H1 (cell line): ENCODE data around the gene IL17RE. TPM values are rescaled to one million over a fixed set of nuclear protein-coding genes. Genes with fewer than 3 reads are reported as not detected.

ENCODE experiments used
- CTCF ChIA-PET: fragments of 300-600 bp; sonication (Branson Sonifier 250); formaldehyde crosslinking; loops from one replicate; lab custom pipeline; 2021; ENCODE audit not compliant: partially characterized antibody; lab: Charles Lee
- POLR2A ChIA-PET: fragments of 300-600 bp; sonication (Branson Sonifier 250); formaldehyde crosslinking; loops from one replicate; lab custom pipeline; 2021; ENCODE audit warnings: inconsistent platforms; ENCODE audit not compliant: partially characterized antibody; lab: Charles Lee
- DNase-seq, 2 experiments: peaks; one replicate each; pipeline versions ENCODE4 v3.0.0 to v3.0.0-alpha.2; 2010 to 2022; ENCODE audit warnings: low spot score in 2 of 2, low read depth in 1 of 2, mixed read lengths in 1 of 2
- FAIRE-seq: peaks from 2 replicates; lab custom pipeline; 2011; peaks lifted over from hg19 to GRCh38; lab: Jason Lieb, UNC
- H2AFZ ChIP-seq: 2 replicates; pipeline ENCODE4 v1.8.1; 2012; ENCODE audit warnings: low read length, inconsistent platforms
- H2AK5ac ChIP-seq: 2 replicates; pipeline ENCODE4 v1.6.1; 2013; ENCODE audit warnings: low read depth, low read length
- H2BK120ac ChIP-seq: replicated peaks from 2 replicates; pipeline ENCODE3; 2013; ENCODE audit warnings: low read depth, low read length, inconsistent platforms
- H2BK12ac ChIP-seq: 2 replicates; pipeline ENCODE4 v1.6.1; 2013; ENCODE audit warnings: low read depth, low read length
- H2BK15ac ChIP-seq: 2 replicates; pipeline ENCODE4 v1.6.1; 2013; ENCODE audit warnings: low read length
- H2BK20ac ChIP-seq: 2 replicates; pipeline ENCODE4 v1.6.1; 2013; ENCODE audit warnings: low read length
- H2BK5ac ChIP-seq: 2 replicates; pipeline ENCODE4 v1.6.1; 2013; ENCODE audit warnings: low read depth, low read length
- H3K14ac ChIP-seq: 2 replicates; pipeline ENCODE4 v1.6.1; 2013; ENCODE audit warnings: inconsistent platforms; ENCODE audit not compliant: insufficient read length
- H3K18ac ChIP-seq: 2 replicates; pipeline ENCODE4 v1.6.1; 2013; ENCODE audit warnings: low read length; ENCODE audit errors: extremely low read depth
- H3K23ac ChIP-seq: 2 replicates; pipeline ENCODE4 v1.6.1; 2013; ENCODE audit warnings: inconsistent platforms; ENCODE audit not compliant: insufficient read length
- H3K23me2 ChIP-seq: 2 replicates; pipeline ENCODE4 v1.6.1; 2013; ENCODE audit warnings: low read depth, low read length
- H3K27ac ChIP-seq: 2 replicates; pipeline ENCODE4 v1.6.1; 2011; ENCODE audit warnings: low read depth, low read length, inconsistent platforms
- H3K27me3 ChIP-seq, 4 experiments: replicated peaks in 1 of 4; 1 replicate in 1 of 4; 2 replicates in 3 of 4; pipeline versions ENCODE4 v1.6.1 to v1.8.1; 2011 to 2013; ENCODE audit warnings: low read length in 3 of 4, mild to moderate bottlenecking in 3 of 4, inconsistent platforms in 2 of 4, mixed read lengths in 2 of 4, moderate library complexity in 1 of 4; ENCODE audit not compliant: control insufficient read depth in 3 of 4, insufficient read depth in 3 of 4; ENCODE audit errors: extremely low read depth in 1 of 4
- H3K36me3 ChIP-seq, 4 experiments: 2 replicates each; pipeline versions ENCODE4 v1.6.1 to v1.8.1; 2011 to 2013; ENCODE audit warnings: mild to moderate bottlenecking in 4 of 4, low read length in 3 of 4, moderate library complexity in 2 of 4, control low read depth in 1 of 4, inconsistent platforms in 1 of 4; ENCODE audit not compliant: insufficient read depth in 4 of 4, control insufficient read depth in 2 of 4
- H3K4ac ChIP-seq: replicated peaks from 2 replicates; pipeline ENCODE3; 2013; ENCODE audit warnings: low read length, low read depth, mixed read lengths, inconsistent platforms; ENCODE audit not compliant: insufficient read length
- H3K4me1 ChIP-seq, 4 experiments: replicated peaks in 1 of 4; 1 replicate in 1 of 4; 2 replicates in 3 of 4; pipeline versions ENCODE4 v1.6.1 to v1.8.1; 2011 to 2013; ENCODE audit warnings: low read length in 3 of 4, inconsistent platforms in 2 of 4, mixed read lengths in 1 of 4; ENCODE audit not compliant: insufficient read depth in 4 of 4, control insufficient read depth in 3 of 4
- H3K4me2 ChIP-seq, 2 experiments: 2 replicates each; pipeline versions ENCODE4 v1.6.1 to v1.8.1; 2011 to 2013; ENCODE audit warnings: low read depth in 2 of 2, low read length in 2 of 2, control low read depth in 1 of 2, inconsistent platforms in 1 of 2, mild to moderate bottlenecking in 1 of 2; ENCODE audit not compliant: insufficient read depth in 1 of 2
- H3K4me3 ChIP-seq, 4 experiments: fragments of 200-600, 300-600 bp in 1 of 4; sonication (generic), shearing (Covaris generic), sonication (Bioruptor Twin) in 1 of 4; 2 replicates each; pipeline versions ENCODE4 v1.5.1 to v1.8.1; 2011 to 2016; ENCODE audit warnings: low read length in 4 of 4, low read depth in 3 of 4, control low read depth in 2 of 4, inconsistent platforms in 2 of 4, mild to moderate bottlenecking in 2 of 4, mixed read lengths in 1 of 4, moderate library complexity in 1 of 4; ENCODE audit not compliant: insufficient read depth in 2 of 4; ENCODE audit errors: extremely low read depth in 1 of 4
- H3K56ac ChIP-seq: replicated peaks from 2 replicates; pipeline ENCODE3; 2013; ENCODE audit warnings: low read depth, mild to moderate bottlenecking, mixed read lengths, low read length, inconsistent platforms; ENCODE audit not compliant: insufficient read length
- H3K79me1 ChIP-seq: 2 replicates; pipeline ENCODE4 v1.6.1; 2013; ENCODE audit warnings: low read depth, low read length, control low read depth
- H3K79me2 ChIP-seq, 2 experiments: 2 replicates each; pipeline versions ENCODE4 v1.6.1 to v1.8.1; 2012 to 2013; ENCODE audit warnings: low read length in 2 of 2, mild to moderate bottlenecking in 2 of 2, inconsistent platforms in 1 of 2; ENCODE audit not compliant: insufficient read depth in 2 of 2, control insufficient read depth in 1 of 2
- H3K9ac ChIP-seq, 4 experiments: replicated peaks in 1 of 4; 1 replicate in 1 of 4; 2 replicates in 3 of 4; pipeline versions ENCODE4 v1.6.1 to v1.8.1; 2011 to 2013; ENCODE audit warnings: low read depth in 3 of 4, low read length in 3 of 4, control low read depth in 2 of 4, mild to moderate bottlenecking in 2 of 4, moderate library complexity in 2 of 4, inconsistent platforms in 1 of 4; ENCODE audit errors: extremely low read depth in 1 of 4
- H3K9me3 ChIP-seq, 2 experiments: 2 replicates each; pipeline versions ENCODE4 v1.6.1 to v1.8.1; 2012 to 2013; ENCODE audit warnings: mild to moderate bottlenecking in 2 of 2, moderate library complexity in 2 of 2, control low read depth in 1 of 2, inconsistent platforms in 1 of 2, low read depth in 1 of 2, low read length in 1 of 2, mixed read lengths in 1 of 2; ENCODE audit not compliant: insufficient read depth in 2 of 2
- H4K20me1 ChIP-seq, 2 experiments: replicated peaks in 1 of 2; 2 replicates each; pipeline versions ENCODE3 to v1.8.1; 2011 to 2013; ENCODE audit warnings: inconsistent platforms in 2 of 2, low read length in 2 of 2, mild to moderate bottlenecking in 1 of 2; ENCODE audit not compliant: insufficient read depth in 2 of 2, control insufficient read depth in 1 of 2
- H4K5ac ChIP-seq: 2 replicates; pipeline ENCODE4 v1.6.1; 2013; ENCODE audit warnings: low read length, low read depth, mixed read lengths, inconsistent platforms; ENCODE audit not compliant: insufficient read length
- H4K8ac ChIP-seq: 2 replicates; pipeline ENCODE4 v1.8.0; 2013; ENCODE audit warnings: mild to moderate bottlenecking, moderate library complexity, low read length, inconsistent platforms; ENCODE audit not compliant: insufficient read depth; ENCODE audit errors: extremely low read depth
- H4K91ac ChIP-seq: replicated peaks from 2 replicates; pipeline ENCODE3; 2013; ENCODE audit warnings: low read length, mixed read lengths, inconsistent platforms; ENCODE audit not compliant: insufficient read length
- BCL11A ChIP-seq, 2 experiments: IDR thresholded peaks; one replicate each; pipeline ENCODE4 v1.6.1; 2011; ENCODE audit warnings: low read depth in 2 of 2, low read length in 2 of 2, mild to moderate bottlenecking in 2 of 2
- EP300 ChIP-seq, 2 experiments: IDR thresholded peaks; 1 replicate in 1 of 2; 2 replicates in 1 of 2; pipeline ENCODE4 v1.6.1; 2011 to 2012; ENCODE audit warnings: low read depth in 2 of 2, low read length in 2 of 2, mild to moderate bottlenecking in 2 of 2, borderline replicate concordance in 1 of 2, inconsistent platforms in 1 of 2, moderate library complexity in 1 of 2
- JUN ChIP-seq: IDR thresholded peaks from 2 replicates; pipeline ENCODE4 v1.6.1; 2011; ENCODE audit warnings: low read depth, mild to moderate bottlenecking, improper control_type of control experiment, low read length
- RXRA ChIP-seq: IDR thresholded peaks from 2 replicates; pipeline ENCODE4 v1.6.1; 2011; ENCODE audit warnings: low read depth, mild to moderate bottlenecking, low read length, moderate library complexity; ENCODE audit not compliant: insufficient read depth
- WGBS, 2 experiments: shearing (Covaris generic) in 1 of 2; methylation state at CpG; one replicate each; pipeline versions ENCODE4 v1.1.6 to v1.1.7; 2013 to 2015; ENCODE audit warnings: low lambda C conversion rate in 2 of 2, mixed read lengths in 2 of 2, inconsistent platforms in 1 of 2, low coverage in 1 of 2, missing lambda C conversion rate in 1 of 2; ENCODE audit not compliant: insufficient replicate concordance in 2 of 2, insufficient coverage in 1 of 2, insufficient read length in 1 of 2; ENCODE audit errors: extremely low coverage in 1 of 2, missing lambda C conversion rate in 1 of 2; 5-methylcytosine and 5-hydroxymethylcytosine counted together
- polyA plus RNA-seq, 7 experiments: library from polyadenylated mRNA; depleted of rRNA in 3 of 7; stranded (reverse) in 5 of 7; unstranded in 2 of 7; fragments of >200 nt in 5 of 7; fragments of 200-250 nt in 2 of 7; gene quantifications; 1 replicate in 5 of 7; 2 replicates in 1 of 7; 4 replicates in 1 of 7; pipeline versions ENCODE4 v1.2.1 to v1.2.3, GENCODE V29; 2011 to 2013; ENCODE audit warnings: missing spikeins in 2 of 7, mixed read lengths in 2 of 7
- total RNA-seq: library from RNA; stranded (reverse); fragmentation: NEBNext Ultra II Directional; extraction: Animal tissue kit (Norgen Biotek cat#: 25700); gene quantifications from 2 replicates; pipeline ENCODE4 v1.2.1, GENCODE V29; 2021

The IL17RE gene
- total and polyA plus RNA-seq, 2 of the 8 experiments (the other 6 are each of a cell fraction or from before 2014, with no cell fraction given): 3.4 to 4.9 TPM

DNA sequence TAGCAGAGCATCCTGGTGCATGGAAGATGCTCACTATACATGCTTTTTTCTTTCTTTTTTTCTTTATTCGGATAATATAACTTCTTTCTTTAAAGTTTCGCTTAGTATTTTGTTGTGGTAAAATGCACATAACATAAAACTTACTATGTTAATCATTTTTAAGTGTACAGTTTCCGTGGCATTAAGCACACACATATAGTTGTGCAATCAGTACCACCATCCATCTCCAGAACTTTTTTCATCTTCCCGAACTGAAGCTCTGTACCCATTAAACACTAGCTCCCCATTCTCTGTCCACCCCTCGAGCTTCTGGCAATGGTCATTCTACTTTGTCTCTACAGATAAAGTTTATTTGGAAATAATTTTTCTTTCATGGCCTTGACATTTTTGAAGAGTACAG is 13.2 kb upstream of the IL17RE start:
- H3K79me1 ChIP-seq: no peaks in the 10 kb centered on the region
- no peak overlapping the region for H2BK20ac ChIP-seq
- H3K4me2 ChIP-seq: peak overlapping the region in 1 of 2 experiments; percentile 49; a peak in 1 of 4 replicates
- H2BK12ac ChIP-seq: no peak overlapping the region
- no peak overlapping the region for H3K14ac ChIP-seq
- H3K4me3 ChIP-seq: no peak overlapping the region
- 0 out of 2 replicates have a peak, but pooled peaks cover 2% of the 10 kb centered on the region for H3K23me2 ChIP-seq
- CTCF ChIA-PET: interaction anchor here (0.9 to 2.1 kb wide), 3 partner anchors 13 to 57 kb away, joined by 3 to 10 read pairs (median 3); no protein-coding TSS in a partner anchor
- peaks cover 0 to 2% (median 0%) of the 10 kb centered on the region in 4 experiments; a peak in 1 of 7 replicates for H3K4me1 ChIP-seq
- no peak overlapping the region for H2BK15ac ChIP-seq
- H4K5ac ChIP-seq: no peak overlapping the region
- H3K23ac ChIP-seq: no peak overlapping the region
- no peak for FAIRE-seq
- no peak overlapping the region for H3K18ac ChIP-seq
- H3K27ac ChIP-seq: no peak overlapping the region
- H3K9me3 ChIP-seq: no peaks in the 10 kb centered on the region
- H3K36me3 ChIP-seq: peaks cover 8 to 16% (median 13%) of the 10 kb centered on the region in 4 experiments; a peak in 7 of 8 replicates
- no peak for TF ChIP-seq JUN
- TF ChIP-seq RXRA: no peak
- TF ChIP-seq EP300 (IDR thresholded peaks at IDR 0.05; ENCODE audit: borderline replicate concordance in 1 of 2, low read depth in 2 of 2, low read length in 2 of 2): no peak
- no peak for TF ChIP-seq BCL11A (IDR thresholded peaks at IDR 0.05; ENCODE audit: low read depth in 2 of 2, low read length in 2 of 2)
- no peak overlapping the region for H2AK5ac ChIP-seq
- POLR2A ChIA-PET: interaction anchor here (1.0 to 1.8 kb wide), 5 partner anchors 13 to 80 kb away, joined by 3 to 6 read pairs (median 4); partner anchors contain the start of gene IL17RE
- no peak overlapping the region for H4K91ac ChIP-seq
- peaks cover 1 to 4% of the 10 kb centered on the region in 2 experiments for H4K20me1 ChIP-seq
- no peak overlapping the region for H2AFZ ChIP-seq
- H3K27me3 ChIP-seq: no peaks in the 10 kb centered on the region
- DNase-seq: no peak
- H3K4ac ChIP-seq: no peak overlapping the region
- H3K79me2 ChIP-seq: peaks cover 0 to 19% of the 10 kb centered on the region in 2 experiments; a peak in 2 of 4 replicates
- H4K8ac ChIP-seq: no peak overlapping the region
- H3K9ac ChIP-seq: no peak overlapping the region
- H2BK120ac ChIP-seq: no peak overlapping the region
- H3K56ac ChIP-seq: no peak overlapping the region
- 77% methylated on average over 5 of the region's 5 CpGs; no CpG with 5 or more reads in 1 of the 2 experiments for WGBS, 2 experiments
- H2BK5ac ChIP-seq: no peak overlapping the region
